AG04450 (cell line): Measurements from ENCODE around the gene TAF1D. TPM values are rescaled to one million over a fixed set of nuclear protein-coding genes. Genes with fewer than 3 reads are reported as not detected.
"Not testable (repeated sequence)": the region's sequence is repeated elsewhere in the genome, so short reads cannot be mapped to it uniquely, and the experiment has no call there.

Experiments used
- CTCF ChIA-PET: fragments of 300-600, 350-600 bp; formaldehyde crosslinking; extraction: SDS; loops from one replicate; lab custom pipeline; 2022; ENCODE audit warnings: antibody characterized with exemption, inconsistent platforms; lab: Charles Lee
- POLR2A ChIA-PET: fragments of 350-600 bp; formaldehyde crosslinking; extraction: SDS; loops from one replicate; lab custom pipeline; 2021; ENCODE audit warnings: antibody characterized with exemption, inconsistent platforms; lab: Yijun Ruan, JAX
- DNase-seq: peaks from one replicate; pipeline ENCODE4 v3.0.0-alpha.2; 2011; ENCODE audit warnings: low read depth, low spot score
- H3K27ac ChIP-seq: one replicate; pipeline ENCODE4 v1.5.1; 2012; ENCODE audit warnings: low read depth, low read length, control low read depth
- H3K27me3 ChIP-seq: one replicate; pipeline ENCODE4 v1.6.0; 2012; ENCODE audit warnings: low read length; ENCODE audit not compliant: control insufficient read depth, insufficient read depth
- H3K4me3 ChIP-seq: 2 replicates; pipeline ENCODE4 v1.5.1; 2011; ENCODE audit warnings: mild to moderate bottlenecking, low read depth, low read length, control low read depth
- H3K9me3 ChIP-seq: 2 replicates; pipeline ENCODE4 v1.5.1; 2012; ENCODE audit warnings: low read length; ENCODE audit not compliant: control insufficient read depth, insufficient read depth
- CTCF ChIP-seq: IDR thresholded peaks from 2 replicates; pipeline ENCODE4 v1.5.1; 2011; ENCODE audit warnings: low read depth, low read length, control low read depth, inconsistent platforms
- polyA plus RNA-seq: library from polyadenylated mRNA; depleted of rRNA; stranded (reverse); fragments of >200 nt; gene quantifications from 2 replicates; pipeline ENCODE4 v1.2.3, GENCODE V29; 2011

The TAF1D gene
- polyA plus RNA-seq, 1 experiment = 151 TPM

GRCh38 chr11:93761910-93762309 is 20.6 kb upstream of the TAF1D start:
- Histone ChIP-seq H3K4me3 (no peak overlapping the region), H3K9me3 (peaks cover 7% of the 10 kb centered on the region; the same call in 1 of the 2 replicates), H3K27me3 (no peaks in the 10 kb centered on the region), H3K27ac (no peak overlapping the region)
- no peak for DNase-seq
- ChIA-PET POLR2A (no interaction called here), CTCF (interaction anchor here (2.6 kb wide), 1 partner anchor 22 kb away, joined by 8 read pairs; the partner anchor contains the start of gene MED17)
- TF ChIP-seq CTCF = no peak

GRCh38 chr11:93759123-93759522 is 17.8 kb upstream of the TAF1D start:
- H3K27me3 ChIP-seq, DNase-seq, CTCF ChIA-PET, H3K27ac ChIP-seq, H3K4me3 ChIP-seq, POLR2A ChIA-PET, H3K9me3 ChIP-seq: not testable (repeated sequence)

GRCh38 chr11:93757924-93758865 is 16.9 kb upstream of the TAF1D start:
- POLR2A ChIA-PET = no interaction called here
- no peak for TF ChIP-seq CTCF
- Histone ChIP-seq H3K27me3 (no peaks in the 10 kb centered on the region), H3K27ac (no peak overlapping the region), H3K4me3 (no peak overlapping the region), H3K9me3 (peaks cover 7% of the 10 kb centered on the region; the same call in 1 of the 2 replicates)
- CTCF ChIA-PET = no interaction called here
- no peak for DNase-seq

GRCh38 chr11:93757301-93757700 is 16.0 kb upstream of the TAF1D start:
- no peaks in the 10 kb centered on the region for H3K27me3 ChIP-seq
- ChIA-PET CTCF (no interaction called here), POLR2A (no interaction called here)
- no peak overlapping the region for H3K4me3 ChIP-seq
- no peak overlapping the region for H3K27ac ChIP-seq
- no peak for DNase-seq
- peaks cover 7% of the 10 kb centered on the region; the same call in 1 of the 2 replicates for H3K9me3 ChIP-seq
- no peak for TF ChIP-seq CTCF

- POLR2A ChIA-PET = no interaction called here
- H3K9me3 ChIP-seq = peaks cover 7% of the 10 kb centered on the region; the same call in 1 of the 2 replicates
- no peak for DNase-seq
- no peak overlapping the region for H3K27ac ChIP-seq
- TF ChIP-seq CTCF = no peak
- no peak overlapping the region for H3K4me3 ChIP-seq
- CTCF ChIA-PET = no interaction called here
- no peaks in the 10 kb centered on the region for H3K27me3 ChIP-seq
Observed at GRCh38 chr11:93756748-93757147, 15.5 kb upstream of the TAF1D start.
